Brain microvascular endothelial cell (primary cell): Measurements from ENCODE around the gene TBXAS1.

Experiments
- DNase-seq: peaks from one replicate; pipeline ENCODE4 v3.0.0-alpha.2; 2020
- H3K27ac ChIP-seq: fragments of 250-450 bp; sonication (Bioruptor Pico); 2 replicates; pipeline ENCODE4 v1.5.1; 2020; ENCODE audit warnings: mild to moderate bottlenecking, moderate library complexity
- H3K27me3 ChIP-seq: fragments of 250-450 bp; sonication (Bioruptor Pico); replicated peaks from 2 replicates; pipeline ENCODE4 v1.5.1; 2020; ENCODE audit warnings: mild to moderate bottlenecking
- H3K36me3 ChIP-seq: fragments of 250-450 bp; sonication (Bioruptor Pico); replicated peaks from 2 replicates; pipeline ENCODE4 v1.5.1; 2020; ENCODE audit warnings: mild to moderate bottlenecking
- H3K4me3 ChIP-seq: 2 replicates; pipeline ENCODE4 v1.5.1; 2011; ENCODE audit warnings: low read depth, mild to moderate bottlenecking, control low read depth, low read length, moderate library complexity
- in situ Hi-C: cut with HindIII; loops from 2 replicates; pipeline ENCODE4 v1.10.0; 2017; ENCODE audit warnings: low sequenced_read_pairs, low pct_ligation_motif_present
- TF ChIP-seq, protein P1 (sequence below): IDR thresholded peaks from 2 replicates; pipeline ENCODE4 v1.5.1; 2011; ENCODE audit warnings: low read depth, mild to moderate bottlenecking, moderate library complexity, low read length, control low read depth, inconsistent platforms; ENCODE audit errors: missing control alignments

Gene TBXAS1

DNA sequence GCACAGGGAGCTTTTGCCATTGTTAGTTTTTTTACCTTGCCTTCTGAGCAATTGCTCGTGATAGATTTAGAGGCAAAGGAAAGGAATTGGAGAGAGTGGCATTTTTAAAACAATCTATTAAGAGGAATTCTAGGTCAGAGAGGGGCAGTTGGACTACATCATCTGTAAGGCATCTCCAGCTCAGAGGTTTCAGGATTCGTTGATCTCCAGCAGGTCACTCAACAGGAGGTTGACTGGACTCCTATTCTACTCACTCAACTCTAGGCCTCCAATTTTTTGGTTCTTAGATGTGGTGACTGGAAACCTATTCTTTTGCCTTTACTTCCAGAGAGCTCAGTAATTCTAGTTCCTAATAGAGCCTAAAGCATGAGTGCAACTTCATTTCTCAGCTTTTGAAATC, 42.8 kb downstream of the TBXAS1 start:
- H3K27ac ChIP-seq: no peak overlapping the region
- TF ChIP-seq, protein P1, sequence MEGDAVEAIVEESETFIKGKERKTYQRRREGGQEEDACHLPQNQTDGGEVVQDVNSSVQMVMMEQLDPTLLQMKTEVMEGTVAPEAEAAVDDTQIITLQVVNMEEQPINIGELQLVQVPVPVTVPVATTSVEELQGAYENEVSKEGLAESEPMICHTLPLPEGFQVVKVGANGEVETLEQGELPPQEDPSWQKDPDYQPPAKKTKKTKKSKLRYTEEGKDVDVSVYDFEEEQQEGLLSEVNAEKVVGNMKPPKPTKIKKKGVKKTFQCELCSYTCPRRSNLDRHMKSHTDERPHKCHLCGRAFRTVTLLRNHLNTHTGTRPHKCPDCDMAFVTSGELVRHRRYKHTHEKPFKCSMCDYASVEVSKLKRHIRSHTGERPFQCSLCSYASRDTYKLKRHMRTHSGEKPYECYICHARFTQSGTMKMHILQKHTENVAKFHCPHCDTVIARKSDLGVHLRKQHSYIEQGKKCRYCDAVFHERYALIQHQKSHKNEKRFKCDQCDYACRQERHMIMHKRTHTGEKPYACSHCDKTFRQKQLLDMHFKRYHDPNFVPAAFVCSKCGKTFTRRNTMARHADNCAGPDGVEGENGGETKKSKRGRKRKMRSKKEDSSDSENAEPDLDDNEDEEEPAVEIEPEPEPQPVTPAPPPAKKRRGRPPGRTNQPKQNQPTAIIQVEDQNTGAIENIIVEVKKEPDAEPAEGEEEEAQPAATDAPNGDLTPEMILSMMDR: no peak
- H3K4me3 ChIP-seq: no peak overlapping the region
- DNase-seq: no peak
- H3K36me3 ChIP-seq: no peaks in the 10 kb centered on the region
- no peaks in the 10 kb centered on the region for H3K27me3 ChIP-seq
- in situ Hi-C loops: no loop called here

DNA sequence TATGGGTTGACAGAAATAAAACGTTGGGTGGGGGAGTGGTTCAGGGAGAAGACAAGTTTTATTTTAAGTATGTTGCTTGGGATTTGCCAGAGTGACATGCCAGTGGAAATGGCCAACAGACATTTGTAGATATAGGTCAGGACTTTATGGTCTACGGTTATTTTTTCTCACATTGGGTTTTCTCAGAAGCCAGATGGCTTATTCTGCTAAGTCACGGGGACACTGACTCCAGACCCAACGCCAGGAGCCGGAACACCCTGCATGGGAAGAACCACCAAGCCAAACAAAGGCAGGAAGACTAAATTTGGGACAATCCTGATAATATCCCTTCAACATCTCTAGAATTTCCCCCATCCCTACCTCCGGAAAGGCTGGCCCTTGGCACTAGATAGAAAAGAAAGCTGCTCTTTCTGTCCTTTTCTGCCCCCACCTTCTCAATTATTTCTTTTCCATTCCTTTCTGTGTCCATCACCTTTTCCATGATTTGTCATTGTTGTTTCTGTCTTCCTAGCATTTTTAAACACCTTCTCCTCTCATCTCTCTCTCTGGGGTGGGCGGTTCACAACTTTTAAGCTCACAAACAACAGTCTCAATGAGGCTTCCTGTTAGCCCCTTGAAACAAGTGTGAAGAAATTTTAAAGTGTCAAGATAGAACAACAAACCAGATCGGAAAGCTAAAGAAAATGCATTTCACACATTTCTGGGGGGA, 44.7 kb downstream of the TBXAS1 start:
- in situ Hi-C loops: no loop called here
- Histone ChIP-seq H3K4me3 (no peak overlapping the region), H3K27me3 (no peaks in the 10 kb centered on the region), H3K27ac (no peak overlapping the region), H3K36me3 (no peaks in the 10 kb centered on the region)
- no peak for DNase-seq
- TF ChIP-seq, protein P1: no peak

DNA sequence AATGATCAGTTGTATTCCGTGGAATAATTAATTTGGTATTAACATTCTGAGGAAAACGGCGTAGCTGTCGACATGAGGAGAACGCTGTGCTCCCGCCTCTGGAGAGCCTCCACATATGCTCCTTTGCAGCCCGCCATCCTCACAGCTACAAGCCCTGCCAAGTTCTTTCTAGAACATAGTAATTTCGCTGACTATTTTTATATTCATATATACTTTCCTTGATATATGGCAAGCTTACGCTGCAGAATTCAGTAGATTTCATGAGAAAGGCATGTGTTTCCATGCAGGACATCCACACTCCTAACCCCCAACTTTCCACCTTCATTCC, 45.2 kb downstream of the TBXAS1 start:
- DNase-seq: no peak
- in situ Hi-C loops: no loop called here
- Histone ChIP-seq H3K36me3 (no peaks in the 10 kb centered on the region), H3K27ac (no peak overlapping the region), H3K4me3 (no peak overlapping the region), H3K27me3 (no peaks in the 10 kb centered on the region)
- TF ChIP-seq, protein P1: no peak

DNA sequence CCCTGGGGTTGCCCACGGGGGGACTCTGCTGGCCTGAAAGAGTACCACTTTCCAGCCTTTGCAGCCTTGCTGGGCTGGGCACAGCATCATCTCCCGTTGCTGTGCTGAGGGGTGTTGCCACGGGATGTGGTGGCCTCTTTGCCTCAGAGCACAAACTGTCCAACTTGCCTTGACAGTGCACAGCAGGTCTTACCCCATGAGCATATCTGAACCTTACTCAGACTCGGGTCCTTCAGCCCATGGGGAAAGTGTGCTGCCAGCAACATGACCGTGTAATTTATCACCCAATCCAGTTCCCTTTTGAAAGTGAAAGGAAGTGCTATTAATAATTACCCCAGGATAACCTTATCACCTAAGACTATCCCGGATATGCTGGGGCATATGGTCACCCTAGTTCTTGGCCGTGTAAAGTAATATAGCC, 46.8 kb downstream of the TBXAS1 start:
- Histone ChIP-seq H3K4me3 (no peak overlapping the region), H3K27ac (no peak overlapping the region), H3K36me3 (no peaks in the 10 kb centered on the region), H3K27me3 (no peaks in the 10 kb centered on the region)
- TF ChIP-seq, protein P1: no peak
- in situ Hi-C loops: no loop called here
- DNase-seq: no peak

DNA sequence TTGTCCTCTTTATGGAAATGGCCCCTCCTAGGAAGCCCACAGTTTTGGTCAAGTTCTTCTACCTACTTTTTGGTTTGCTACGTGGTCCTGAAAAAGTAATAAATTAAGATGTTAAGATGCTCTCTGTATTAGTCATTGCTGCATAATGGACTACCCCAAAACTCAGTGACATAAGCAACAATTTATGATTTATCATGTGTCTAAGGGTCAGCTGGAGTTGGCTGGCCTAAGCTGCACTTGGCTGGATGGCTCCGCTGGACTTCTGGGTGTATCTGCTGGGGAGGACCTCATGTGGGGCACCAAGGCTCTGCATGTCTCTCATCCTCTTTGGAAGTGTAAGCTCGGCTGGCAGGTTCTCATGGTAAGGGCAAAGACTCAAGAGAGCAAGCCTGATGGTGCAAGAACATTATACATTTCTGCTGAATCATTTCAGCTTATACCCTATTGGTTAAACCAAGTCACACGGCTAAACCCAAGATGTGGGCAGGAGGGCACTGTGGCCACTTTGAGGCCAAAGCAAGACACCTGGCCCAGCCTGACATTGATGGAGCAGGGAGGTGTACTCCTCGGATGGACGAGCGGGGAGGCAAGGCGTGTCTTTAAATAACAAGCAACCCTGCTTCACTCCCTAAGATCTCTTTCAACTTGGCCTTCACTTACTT, 47.7 kb downstream of the TBXAS1 start:
- no peak overlapping the region for H3K27ac ChIP-seq
- TF ChIP-seq, protein P1: no peak
- H3K4me3 ChIP-seq: no peak overlapping the region
- DNase-seq: no peak
- no peaks in the 10 kb centered on the region for H3K27me3 ChIP-seq
- H3K36me3 ChIP-seq: no peaks in the 10 kb centered on the region
- in situ Hi-C loops: no loop called here
